ENCODE results near the gene AKAP13. TPM values are rescaled to one million over a fixed set of nuclear protein-coding genes. Genes with fewer than 3 reads are reported as not detected.

AKAP13 gene
- total and polyA plus RNA-seq, 2 of the 13 experiments (the other 11 are each of a cell fraction or from before 2014, with no cell fraction given), result 6.7 to 27.1 TPM

DNA sequence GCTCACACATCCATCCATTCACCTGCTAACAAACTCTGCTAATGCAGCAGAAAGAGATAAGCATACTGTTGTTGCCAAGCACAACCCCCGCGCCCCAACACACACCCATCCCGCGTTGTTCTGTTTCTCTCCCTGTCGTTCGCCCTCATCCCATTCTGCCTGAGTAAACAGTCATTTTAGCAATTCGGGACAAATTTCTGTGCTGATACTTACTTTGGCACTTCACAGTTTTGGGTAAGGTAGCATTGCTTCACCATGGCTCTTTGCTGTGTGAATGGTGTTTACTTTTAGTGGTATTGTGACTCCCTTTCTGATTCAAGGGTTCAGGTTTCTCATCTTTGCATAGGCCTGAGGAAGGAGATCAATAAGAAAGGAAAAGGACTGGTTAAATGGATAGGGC, 149.7 kb downstream of the AKAP13 start:
- H3K27me3 ChIP-seq (ENCODE audit: control insufficient read depth in 1 of 2, insufficient read depth in 2 of 2, low read length in 2 of 2), result no peaks in the 10 kb centered on the region
- intact Hi-C loops (cut with micrococcal nuclease; ENCODE audit: unreplicated experiment) (no loop called here), in situ Hi-C loops (cut with HindIII; ENCODE audit: extremely low pct_ligation_motif_present, low pct_unique_long_range_greater_than_20kb) (no loop called here)
- no peak for DNase-seq (ENCODE audit: low spot score)
- BruUV-seq (replicated peaks), result no TSS peak
- no peak overlapping the region for H3K4me3 ChIP-seq (replicated peaks in 1 of 3; ENCODE audit: insufficient read depth in 1 of 3, low read depth in 2 of 3, low read length in 3 of 3)
- H3K36me3 ChIP-seq (replicated peaks in 1 of 2; ENCODE audit: control insufficient read depth in 1 of 2, insufficient read depth in 2 of 2, low read length in 2 of 2), result peaks cover 5 to 19% of the 10 kb centered on the region in 2 experiments
- no peaks in the 10 kb centered on the region for H4K20me1 ChIP-seq (ENCODE audit: insufficient read depth, low read length)
- H3K9me3 ChIP-seq (ENCODE audit: low read length), result no peaks in the 10 kb centered on the region
- ChIA-PET POLR2A (no interaction called here), CTCF (ENCODE audit: low intra/inter-chr PET ratio, low total read pairs) (no interaction called here)
- H3K79me2 ChIP-seq (ENCODE audit: insufficient read depth, low read length), result no peaks in the 10 kb centered on the region
- 94% methylated on average over 6 of the region's 7 CpGs for whole genome bisulfite sequencing (ENCODE audit: low lambda C conversion rate)
- TF ChIP-seq ZNF674 (CRISPR knock-in tag; IDR thresholded peaks at IDR 0.05; ENCODE audit: low read depth), result no peak
- TF ChIP-seq, protein P1, sequence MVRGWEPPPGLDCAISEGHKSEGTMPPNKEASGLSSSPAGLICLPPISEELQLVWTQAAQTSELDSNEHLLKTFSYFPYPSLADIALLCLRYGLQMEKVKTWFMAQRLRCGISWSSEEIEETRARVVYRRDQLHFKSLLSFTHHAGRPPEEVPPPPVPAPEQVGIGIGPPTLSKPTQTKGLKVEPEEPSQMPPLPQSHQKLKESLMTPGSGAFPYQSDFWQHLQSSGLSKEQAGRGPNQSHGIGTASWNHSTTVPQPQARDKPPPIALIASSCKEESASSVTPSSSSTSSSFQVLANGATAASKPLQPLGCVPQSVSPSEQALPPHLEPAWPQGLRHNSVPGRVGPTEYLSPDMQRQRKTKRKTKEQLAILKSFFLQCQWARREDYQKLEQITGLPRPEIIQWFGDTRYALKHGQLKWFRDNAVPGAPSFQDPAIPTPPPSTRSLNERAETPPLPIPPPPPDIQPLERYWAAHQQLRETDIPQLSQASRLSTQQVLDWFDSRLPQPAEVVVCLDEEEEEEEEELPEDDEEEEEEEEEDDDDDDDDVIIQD (CRISPR knock-in tag; IDR thresholded peaks at IDR 0.05; ENCODE audit: low read depth), result no peak
- TF ChIP-seq ZNF205 (CRISPR knock-in tag; IDR thresholded peaks at IDR 0.05), result no peak
- no peak for TF ChIP-seq PRPF4 (IDR thresholded peaks at IDR 0.05; ENCODE audit: low read depth, low read length, poor library complexity, severe bottlenecking)
- TF ChIP-seq IRF2 (CRISPR knock-in tag; IDR thresholded peaks at IDR 0.05), result no peak
- H3K27ac ChIP-seq (ENCODE audit: extremely low read length, insufficient read depth, low read length), result no peak overlapping the region
- no peak overlapping the region for H2AFZ ChIP-seq (ENCODE audit: low read length)
- ATAC-seq, result no peak
- H3K9ac ChIP-seq (ENCODE audit: insufficient read depth, low read depth, low read length), result no peak overlapping the region
- H3K4me2 ChIP-seq (ENCODE audit: low read depth, low read length), result no peak overlapping the region
- H3K4me1 ChIP-seq (ENCODE audit: insufficient read depth, low read length), result no peaks in the 10 kb centered on the region
- FAIRE-seq, result no peak

DNA sequence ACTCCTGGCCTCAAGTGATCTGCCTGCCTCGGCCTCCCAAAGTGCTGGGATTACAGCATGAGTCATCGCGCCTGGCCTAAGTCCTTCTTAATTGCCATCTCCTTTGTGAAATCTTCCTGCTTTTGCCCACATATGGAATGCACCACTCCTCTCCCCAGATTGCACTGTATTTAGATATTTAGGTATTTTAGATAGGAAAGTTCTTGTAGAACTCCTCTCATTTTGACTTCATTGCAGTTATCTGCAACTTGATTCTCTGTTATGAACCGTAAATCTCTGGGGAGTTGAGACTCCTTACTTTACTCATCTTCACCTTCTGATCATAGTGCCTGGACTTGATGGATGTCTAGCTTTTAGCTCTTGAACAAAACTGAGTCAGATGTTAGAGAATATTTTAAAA, 150.7 kb downstream of the AKAP13 start:
- Histone ChIP-seq H3K27me3 (ENCODE audit: control insufficient read depth in 1 of 2, insufficient read depth in 2 of 2, low read length in 2 of 2) (no peaks in the 10 kb centered on the region), H2AFZ (ENCODE audit: low read length) (no peak overlapping the region), H3K9ac (ENCODE audit: insufficient read depth, low read depth, low read length) (no peak overlapping the region), H3K4me3 (replicated peaks in 1 of 3; ENCODE audit: insufficient read depth in 1 of 3, low read depth in 2 of 3, low read length in 3 of 3) (no peak overlapping the region), H3K36me3 (replicated peaks in 1 of 2; ENCODE audit: control insufficient read depth in 1 of 2, insufficient read depth in 2 of 2, low read length in 2 of 2) (peaks cover 5 to 20% of the 10 kb centered on the region in 2 experiments), H3K79me2 (ENCODE audit: insufficient read depth, low read length) (no peaks in the 10 kb centered on the region), H3K27ac (ENCODE audit: extremely low read length, insufficient read depth, low read length) (no peak overlapping the region), H3K4me2 (ENCODE audit: low read depth, low read length) (no peak overlapping the region), H3K9me3 (ENCODE audit: low read length) (no peaks in the 10 kb centered on the region), H3K4me1 (ENCODE audit: insufficient read depth, low read length) (no peaks in the 10 kb centered on the region), H4K20me1 (ENCODE audit: insufficient read depth, low read length) (no peaks in the 10 kb centered on the region)
- intact Hi-C loops (cut with micrococcal nuclease; ENCODE audit: unreplicated experiment), result no loop called here
- WGBS (ENCODE audit: low lambda C conversion rate), result 97% methylated on average over 4 of the region's 4 CpGs
- in situ Hi-C loops (cut with HindIII; ENCODE audit: extremely low pct_ligation_motif_present, low pct_unique_long_range_greater_than_20kb), result no loop called here
- FAIRE-seq, result no peak
- ChIA-PET CTCF (ENCODE audit: low intra/inter-chr PET ratio, low total read pairs) (no interaction called here), POLR2A (no interaction called here)
- BruUV-seq (replicated peaks), result no TSS peak
- DNase-seq (ENCODE audit: low spot score), result no peak
- ATAC-seq, result no peak
- TF ChIP-seq ZFY (CRISPR knock-in tag; IDR thresholded peaks at IDR 0.05), result no peak
- TF ChIP-seq ARNT2 (CRISPR knock-in tag; IDR thresholded peaks at IDR 0.05; ENCODE audit: low read depth), result no peak
- TF ChIP-seq, protein P2, sequence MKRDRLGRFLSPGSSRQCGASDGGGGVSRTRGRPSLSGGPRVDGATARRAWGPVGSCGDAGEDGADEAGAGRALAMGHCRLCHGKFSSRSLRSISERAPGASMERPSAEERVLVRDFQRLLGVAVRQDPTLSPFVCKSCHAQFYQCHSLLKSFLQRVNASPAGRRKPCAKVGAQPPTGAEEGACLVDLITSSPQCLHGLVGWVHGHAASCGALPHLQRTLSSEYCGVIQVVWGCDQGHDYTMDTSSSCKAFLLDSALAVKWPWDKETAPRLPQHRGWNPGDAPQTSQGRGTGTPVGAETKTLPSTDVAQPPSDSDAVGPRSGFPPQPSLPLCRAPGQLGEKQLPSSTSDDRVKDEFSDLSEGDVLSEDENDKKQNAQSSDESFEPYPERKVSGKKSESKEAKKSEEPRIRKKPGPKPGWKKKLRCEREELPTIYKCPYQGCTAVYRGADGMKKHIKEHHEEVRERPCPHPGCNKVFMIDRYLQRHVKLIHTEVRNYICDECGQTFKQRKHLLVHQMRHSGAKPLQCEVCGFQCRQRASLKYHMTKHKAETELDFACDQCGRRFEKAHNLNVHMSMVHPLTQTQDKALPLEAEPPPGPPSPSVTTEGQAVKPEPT (CRISPR knock-in tag; IDR thresholded peaks at IDR 0.05; ENCODE audit: low read depth), result no peak
- no peak for TF ChIP-seq ZBTB20 (CRISPR knock-in tag; IDR thresholded peaks at IDR 0.05; ENCODE audit: borderline replicate concordance, low read depth)
- no peak for TF ChIP-seq CHD2 (IDR thresholded peaks at IDR 0.05; ENCODE audit: low read depth, low read length)
- TF ChIP-seq ZNF547 (CRISPR knock-in tag; IDR thresholded peaks at IDR 0.05), result no peak
- TF ChIP-seq, protein P3, sequence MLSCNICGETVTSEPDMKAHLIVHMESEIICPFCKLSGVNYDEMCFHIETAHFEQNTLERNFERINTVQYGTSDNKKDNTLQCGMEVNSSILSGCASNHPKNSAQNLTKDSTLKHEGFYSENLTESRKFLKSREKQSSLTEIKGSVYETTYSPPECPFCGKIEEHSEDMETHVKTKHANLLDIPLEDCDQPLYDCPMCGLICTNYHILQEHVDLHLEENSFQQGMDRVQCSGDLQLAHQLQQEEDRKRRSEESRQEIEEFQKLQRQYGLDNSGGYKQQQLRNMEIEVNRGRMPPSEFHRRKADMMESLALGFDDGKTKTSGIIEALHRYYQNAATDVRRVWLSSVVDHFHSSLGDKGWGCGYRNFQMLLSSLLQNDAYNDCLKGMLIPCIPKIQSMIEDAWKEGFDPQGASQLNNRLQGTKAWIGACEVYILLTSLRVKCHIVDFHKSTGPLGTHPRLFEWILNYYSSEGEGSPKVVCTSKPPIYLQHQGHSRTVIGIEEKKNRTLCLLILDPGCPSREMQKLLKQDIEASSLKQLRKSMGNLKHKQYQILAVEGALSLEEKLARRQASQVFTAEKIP (CRISPR knock-in tag; IDR thresholded peaks at IDR 0.05; ENCODE audit: borderline replicate concordance), result no peak
- no peak for TF ChIP-seq HNRNPL (IDR thresholded peaks at IDR 0.05; ENCODE audit: low read depth, low read length)
- no peak for TF ChIP-seq NFIC (IDR thresholded peaks at IDR 0.05; ENCODE audit: low read length)
- no peak for TF ChIP-seq FOXO1 (CRISPR knock-in tag; IDR thresholded peaks at IDR 0.05)
